Activated CD8-positive, alpha-beta T cell treated with anti-CD3 and anti-CD28 coated beads for 36 hours (primary cell): ENCODE results near the gene MPPED1. TPM values are rescaled to one million over a fixed set of nuclear protein-coding genes. Genes with fewer than 3 reads are reported as not detected.

Experiments
- ATAC-seq: fragments of 200-7000 bp; cut with Tn5 transposase; one replicate; pipeline ENCODE4 v1.10.0; 2021; ENCODE audit warnings: mild to moderate bottlenecking, moderate library complexity
- CTCF ChIA-PET: fragments of 350-600 bp; sonication (Branson Sonifier 250); formaldehyde crosslinking; loops from one replicate; lab custom pipeline; 2021; ENCODE audit warnings: antibody characterized with exemption; lab: Charles Lee
- POLR2A ChIA-PET: fragments of 350-600 bp; sonication (Branson Sonifier 250); formaldehyde crosslinking; loops from one replicate; lab custom pipeline; 2021; ENCODE audit warnings: antibody characterized with exemption; lab: Charles Lee
- DNase-seq: peaks from one replicate; pipeline ENCODE4 v3.0.0-alpha.2; 2020
- H3K27ac Mint-ChIP-seq: one replicate; pipeline ENCODE4 v1.8.0; 2021; ENCODE audit warnings: mild to moderate bottlenecking, mixed read lengths
- H3K27me3 Mint-ChIP-seq: one replicate; pipeline ENCODE4 v1.8.0; 2021; ENCODE audit warnings: mixed read lengths
- H3K36me3 Mint-ChIP-seq: one replicate; pipeline ENCODE4 v1.8.0; 2021; ENCODE audit warnings: low read depth, mixed read lengths
- H3K4me1 Mint-ChIP-seq: one replicate; pipeline ENCODE4 v1.8.0; 2021; ENCODE audit warnings: low read depth, mixed read lengths
- H3K4me3 Mint-ChIP-seq: one replicate; pipeline ENCODE4 v1.8.0; 2021; ENCODE audit warnings: mild to moderate bottlenecking, moderate library complexity, mixed read lengths
- H3K9me3 Mint-ChIP-seq: one replicate; pipeline ENCODE4 v1.8.0; 2021; ENCODE audit warnings: mixed read lengths
- CTCF ChIP-seq: fragments of 200-600 bp; IDR thresholded peaks from one replicate; pipeline ENCODE4 v1.8.0; 2022; ENCODE audit warnings: antibody characterized with exemption, mild to moderate bottlenecking
- intact Hi-C: fragments of 100-400 bp; cut with micrococcal nuclease; formaldehyde crosslinking; loops from one replicate; pipeline ENCODE4 v1.10.0; 2022
- total RNA-seq, 2 experiments: library from RNA; stranded (reverse); gene quantifications; one replicate each; pipeline ENCODE4 v1.2.3, GENCODE V29; 2021

Gene MPPED1
- total RNA-seq, 2 experiments from 2014 or later, result not detected

DNA sequence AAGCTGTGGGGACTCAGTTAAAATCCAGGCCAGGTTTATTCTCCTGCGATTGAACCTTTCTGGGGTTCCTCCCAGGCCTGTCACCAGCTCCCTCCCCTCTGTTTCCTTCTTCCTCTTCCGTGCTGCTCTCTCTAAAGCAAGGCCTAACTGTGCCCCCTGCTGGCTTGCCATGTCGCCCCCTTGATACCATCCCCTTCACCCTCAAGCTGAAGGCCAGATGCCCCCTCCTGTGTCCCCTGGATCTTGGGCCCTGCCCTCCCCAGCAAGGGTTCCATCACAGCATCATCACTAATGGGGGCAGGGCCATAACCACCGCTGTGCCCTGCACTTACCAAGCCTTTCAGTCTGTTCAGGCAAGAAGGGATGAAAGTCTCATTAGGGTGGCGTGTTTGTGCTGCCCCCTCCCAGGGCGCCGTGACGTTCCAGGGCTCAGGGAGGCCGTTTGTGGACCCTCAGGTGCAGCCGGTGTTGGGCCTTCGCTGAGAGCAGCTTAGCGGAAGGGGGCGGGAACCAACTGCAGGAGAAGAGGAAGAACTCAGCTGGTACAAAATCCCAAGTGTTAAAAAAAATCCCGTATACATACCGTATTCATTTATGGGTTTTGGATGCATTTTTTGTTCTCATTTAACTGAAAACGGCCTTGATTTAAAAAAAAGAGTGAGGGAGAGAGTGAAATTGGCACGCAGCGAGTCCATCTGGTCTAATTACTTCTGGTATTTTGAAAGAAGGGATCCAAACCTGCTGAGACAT lies 69.9 kb downstream of the MPPED1 start:
- H3K36me3 Mint-ChIP-seq, result no peaks in the 10 kb centered on the region
- no peaks in the 10 kb centered on the region for H3K9me3 Mint-ChIP-seq
- ChIA-PET CTCF (interaction anchor here (1.1 to 2.1 kb wide), 2 partner anchors 94 to 178 kb away, joined by 3 to 16 read pairs; no protein-coding TSS in a partner anchor), POLR2A (no interaction called here)
- peak overlapping the region; percentile 57 for H3K4me3 Mint-ChIP-seq
- peaks cover 14% of the 10 kb centered on the region for H3K4me1 Mint-ChIP-seq
- H3K27me3 Mint-ChIP-seq, result no peaks in the 10 kb centered on the region
- ATAC-seq (peak; percentile 88), DNase-seq (peak; percentile 61)
- TF ChIP-seq CTCF, result peak; percentile 41
- peak overlapping the region; percentile 79 for H3K27ac Mint-ChIP-seq
- intact Hi-C loops, result no loop called here

DNA sequence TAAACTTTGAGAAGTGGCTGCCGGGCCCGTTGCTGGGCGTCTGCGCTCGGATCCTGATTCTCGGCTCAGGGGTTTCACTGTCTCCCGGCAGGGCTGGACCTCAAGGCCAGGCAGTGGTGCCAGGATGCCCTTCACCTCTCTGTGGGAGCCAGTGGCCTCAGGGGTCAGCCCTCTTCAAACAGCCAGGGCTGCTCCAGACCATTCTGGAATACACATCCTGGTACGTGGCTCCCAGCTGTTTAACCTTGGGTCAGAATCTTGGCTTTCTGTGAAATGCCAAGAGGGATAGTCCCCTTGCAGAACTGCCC lies 70.5 kb downstream of the MPPED1 start:
- ChIA-PET POLR2A (no interaction called here), CTCF (interaction anchor here (2.1 kb wide), 1 partner anchor 94 kb away, joined by 16 read pairs; no protein-coding TSS in a partner anchor)
- DNase-seq (no peak), ATAC-seq (no peak)
- Mint-ChIP-seq H3K4me3 (no peak overlapping the region), H3K27me3 (no peaks in the 10 kb centered on the region), H3K4me1 (peaks cover 14% of the 10 kb centered on the region), H3K27ac (no peak overlapping the region), H3K36me3 (no peaks in the 10 kb centered on the region), H3K9me3 (no peaks in the 10 kb centered on the region)
- TF ChIP-seq CTCF, result no peak
- intact Hi-C loops, result no loop called here

DNA sequence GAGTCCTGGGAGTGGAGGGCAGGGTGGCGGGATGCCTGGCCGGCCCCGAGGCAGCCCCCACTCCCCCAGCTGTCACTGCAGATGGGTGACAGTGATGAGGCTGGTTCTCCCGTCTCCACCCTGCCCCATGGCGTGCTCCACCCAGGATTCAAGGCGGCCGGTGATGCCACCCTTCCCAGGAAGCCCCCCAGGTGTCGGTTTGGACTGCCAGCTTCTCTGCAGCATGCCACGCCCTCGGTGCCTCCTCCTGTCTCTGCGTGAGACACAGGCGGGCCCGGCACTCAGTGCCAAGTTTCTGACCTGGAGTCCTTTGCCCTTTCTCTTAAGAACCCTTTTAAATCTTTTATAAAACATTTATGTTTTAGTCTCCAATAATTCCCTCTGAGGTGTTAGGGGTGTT lies 71.5 kb downstream of the MPPED1 start:
- no peaks in the 10 kb centered on the region for H3K9me3 Mint-ChIP-seq
- peaks cover 14% of the 10 kb centered on the region for H3K4me1 Mint-ChIP-seq
- no peak overlapping the region for H3K4me3 Mint-ChIP-seq
- CTCF ChIA-PET, result interaction anchor here (2.1 kb wide), 1 partner anchor 95 kb away, joined by 16 read pairs; no protein-coding TSS in a partner anchor
- intact Hi-C loops, result no loop called here
- DNase-seq (no peak), ATAC-seq (no peak)
- POLR2A ChIA-PET, result no interaction called here
- no peak overlapping the region for H3K27ac Mint-ChIP-seq
- H3K36me3 Mint-ChIP-seq, result no peaks in the 10 kb centered on the region
- TF ChIP-seq CTCF, result no peak
- H3K27me3 Mint-ChIP-seq, result no peaks in the 10 kb centered on the region

- Mint-ChIP-seq H3K4me1 (peaks cover 14% of the 10 kb centered on the region), H3K9me3 (no peaks in the 10 kb centered on the region), H3K27ac (no peak overlapping the region), H3K36me3 (no peaks in the 10 kb centered on the region), H3K4me3 (no peak overlapping the region), H3K27me3 (no peaks in the 10 kb centered on the region)
- no peak for DNase-seq
- TF ChIP-seq CTCF, result no peak
- CTCF ChIA-PET, result no interaction called here
- intact Hi-C loops, result no loop called here
- POLR2A ChIA-PET, result no interaction called here
- ATAC-seq, result no peak
Observed at GRCh38 chr22:43483669-43484068, 71.9 kb downstream of the MPPED1 start.

- H3K27ac Mint-ChIP-seq, result no peak overlapping the region
- no peaks in the 10 kb centered on the region for H3K27me3 Mint-ChIP-seq
- intact Hi-C loops, result no loop called here
- TF ChIP-seq CTCF, result no peak
- no peak overlapping the region for H3K4me3 Mint-ChIP-seq
- DNase-seq (no peak), ATAC-seq (no peak)
- H3K36me3 Mint-ChIP-seq, result no peaks in the 10 kb centered on the region
- H3K9me3 Mint-ChIP-seq, result no peaks in the 10 kb centered on the region
- ChIA-PET POLR2A (no interaction called here), CTCF (no interaction called here)
- peaks cover 14% of the 10 kb centered on the region for H3K4me1 Mint-ChIP-seq
Observed at GRCh38 chr22:43484227-43484626, 72.4 kb downstream of the MPPED1 start.
